Peyer's patch (tissue), 4 donors: ENCODE results near the gene IGF2R.

ENCODE experiments used
- CTCF ChIP-seq, 6 experiments: fragments of 450-650 bp in 4 of 6; fragments of 200-600 bp in 2 of 6; sonication (generic) in 1 of 6; IDR thresholded peaks; one replicate each; pipeline ENCODE4 v1.5.1; 2017 to 2019; ENCODE audit warnings: antibody characterized with exemption in 6 of 6, mild to moderate bottlenecking in 3 of 6, moderate library complexity in 1 of 6
- POLR2A ChIP-seq, 2 donors: fragments of 450-650 bp; IDR thresholded peaks; one replicate each; pipeline ENCODE4 v1.5.1; 2017; ENCODE audit warnings: antibody characterized with exemption in 2 of 2, mild to moderate bottlenecking in 2 of 2, moderate library complexity in 2 of 2

GRCh38 chr6:159998538-159998937 lies 29.7 kb downstream of the IGF2R start:
- no peak for TF ChIP-seq CTCF (IDR thresholded peaks at IDR 0.05)
- TF ChIP-seq POLR2A (IDR thresholded peaks at IDR 0.05) = no peak
